GM12878 (cell line): ENCODE data around the gene SLMAP. TPM values are rescaled to one million over a fixed set of nuclear protein-coding genes. Genes with fewer than 3 reads are reported as not detected.

Experiments used
- ATAC-seq: fragments of 200-7000 bp; cut with Tn5 transposase; 3 replicates; pipeline ENCODE4 v1.9.1; 2020; ENCODE audit warnings: mild to moderate bottlenecking, moderate library complexity
- BruUV-seq: library from RNA; stranded (reverse); fragments of 400-500 nt; replicated peaks from 2 replicates; lab custom pipeline; 2021; lab: Mats Ljungman, UMichigan
- CTCF ChIA-PET: fragments of 300-600 bp; sonication (Branson Sonifier 250); formaldehyde crosslinking; extraction: SDS; loops from one replicate; lab custom pipeline; 2021; ENCODE audit warnings: inconsistent platforms; lab: Yijun Ruan, JAX
- POLR2A ChIA-PET: fragments of 350-600 bp; formaldehyde crosslinking; extraction: SDS; loops from one replicate; lab custom pipeline; 2021; ENCODE audit warnings: inconsistent platforms; lab: Charles Lee
- RAD21 ChIA-PET: fragments of 300-600 bp; sonication (Branson Sonifier 250); formaldehyde crosslinking; loops from one replicate; lab custom pipeline; 2023; ENCODE audit warnings: antibody characterized with exemption; ENCODE audit not compliant: unreplicated experiment; lab: Charles Lee
- SMC1A ChIA-PET: fragments of 300-600 bp; sonication (Branson Sonifier 250); formaldehyde crosslinking; loops from one replicate; lab custom pipeline; 2023; ENCODE audit not compliant: unreplicated experiment, uncharacterized antibody; lab: Charles Lee
- DNase-seq: peaks from one replicate; pipeline ENCODE4 v3.0.0-alpha.2; 2011; ENCODE audit warnings: low read depth, low spot score
- FAIRE-seq: peaks from 3 replicates; lab custom pipeline; 2011; peaks lifted over from hg19 to GRCh38; lab: Jason Lieb, UNC
- H2AFZ ChIP-seq: 2 replicates; pipeline ENCODE4 v1.6.0; 2011; ENCODE audit warnings: low read depth, low read length, control low read depth; ENCODE audit not compliant: control insufficient read depth
- H3K27ac ChIP-seq: 2 replicates; pipeline ENCODE4 v1.5.1; 2011; ENCODE audit warnings: control low read depth; ENCODE audit not compliant: control insufficient read depth, insufficient read depth
- H3K27me3 ChIP-seq, 2 experiments: replicated peaks in 1 of 2; 2 replicates each; pipeline versions ENCODE4 v1.6.0 to v1.6.1; 2011; ENCODE audit warnings: low read length in 1 of 2; ENCODE audit not compliant: control insufficient read depth in 2 of 2, insufficient read depth in 2 of 2
- H3K36me3 ChIP-seq, 2 experiments: 2 replicates each; pipeline ENCODE4 v1.5.1; 2011; ENCODE audit warnings: low read length in 1 of 2; ENCODE audit not compliant: control insufficient read depth in 2 of 2, insufficient read depth in 2 of 2
- H3K4me1 ChIP-seq: 2 replicates; pipeline ENCODE4 v1.6.1; 2011; ENCODE audit warnings: mild to moderate bottlenecking, low read length, moderate library complexity, mixed read lengths; ENCODE audit not compliant: control insufficient read depth, insufficient read depth
- H3K4me2 ChIP-seq: 2 replicates; pipeline ENCODE4 v1.6.0; 2011; ENCODE audit warnings: control low read depth; ENCODE audit not compliant: control insufficient read depth, insufficient read depth
- H3K4me3 ChIP-seq: fragments of 200-600 bp; sonication (generic); 2 replicates; pipeline ENCODE4 v1.5.1; 2016
- H3K79me2 ChIP-seq: 2 replicates; pipeline ENCODE4 v1.6.0; 2011; ENCODE audit warnings: low read length; ENCODE audit not compliant: control insufficient read depth, insufficient read depth
- H3K9ac ChIP-seq: 2 replicates; pipeline ENCODE4 v1.8.0; 2011; ENCODE audit warnings: low read length, control low read depth, mixed read lengths; ENCODE audit not compliant: control insufficient read depth, insufficient read depth
- H3K9me3 ChIP-seq: replicated peaks from 3 replicates; pipeline ENCODE4 v1.5.1; 2011; ENCODE audit warnings: mild to moderate bottlenecking, low read length; ENCODE audit not compliant: control insufficient read depth, insufficient read depth
- H4K20me1 ChIP-seq: 2 replicates; pipeline ENCODE4 v1.6.0; 2011; ENCODE audit not compliant: control insufficient read depth, insufficient read depth
- BMI1 ChIP-seq: fragments of 450-650 bp; IDR thresholded peaks from 2 replicates; pipeline ENCODE4 v1.6.1; 2016; ENCODE audit warnings: mild to moderate bottlenecking, moderate library complexity, borderline replicate concordance
- MEF2B ChIP-seq: fragments of 450-650 bp; IDR thresholded peaks from 2 replicates; pipeline ENCODE4 v1.6.1; 2018; ENCODE audit warnings: mild to moderate bottlenecking, moderate library complexity; ENCODE audit not compliant: partially characterized antibody, poor library complexity, severe bottlenecking
- NFXL1 ChIP-seq: fragments of 450-650 bp; IDR thresholded peaks from 2 replicates; pipeline ENCODE4 v1.6.1; 2017; ENCODE audit warnings: antibody characterized with exemption, mild to moderate bottlenecking, borderline replicate concordance
- NRF1 ChIP-seq: conservative IDR thresholded peaks from 2 replicates; pipeline ENCODE4 v1.6.1; 2011; ENCODE audit warnings: mild to moderate bottlenecking, low read depth, low read length, improper control_type of control experiment
- SIX5 ChIP-seq: IDR thresholded peaks from 2 replicates; pipeline ENCODE4 v1.6.1; 2011; ENCODE audit warnings: mild to moderate bottlenecking, low read depth, low read length, moderate library complexity; ENCODE audit not compliant: severe bottlenecking
- STAT3 ChIP-seq: IDR thresholded peaks from 2 replicates; pipeline ENCODE4 v1.6.1; 2011; ENCODE audit warnings: low read depth, low read length, improper control_type of control experiment
- TAF1 ChIP-seq: IDR thresholded peaks from 2 replicates; pipeline ENCODE4 v1.6.1; 2011; ENCODE audit warnings: mild to moderate bottlenecking, low read depth, low read length, borderline replicate concordance
- WGBS: methylation state at CpG from one replicate; pipeline ENCODE4 v1.1.6; 2016; ENCODE audit warnings: low lambda C conversion rate; ENCODE audit not compliant: insufficient replicate concordance, insufficient coverage; ENCODE audit errors: missing lambda C conversion rate; 5-methylcytosine and 5-hydroxymethylcytosine counted together
- in situ Hi-C: fragments of 300-500 bp; cut with MboI; formaldehyde crosslinking; loops from 9 replicates; pipeline ENCODE4 v1.14.3; 2018; ENCODE audit warnings: mixed read lengths
- intact Hi-C: fragments of 100-400 bp; cut with micrococcal nuclease; formaldehyde crosslinking; loops from one replicate; pipeline ENCODE4 v1.14.2; 2022; ENCODE audit not compliant: unreplicated experiment
- polyA plus RNA-seq, 11 experiments: library from polyadenylated mRNA; depleted of rRNA in 4 of 11; unstranded in 6 of 11; stranded (reverse) in 5 of 11; fragments of >200 nt; fragmentation: Nextera tagmentation in 4 of 11; fragmentation: Illumina TruSeq in 1 of 11; extraction: Ambion mirVana in 4 of 11; extraction: Trizol in 1 of 11; gene quantifications; 1 replicate in 1 of 11; 2 replicates in 10 of 11; pipeline versions ENCODE4 v1.2.1 to v1.2.3, GENCODE V29; 2011 to 2016; ENCODE audit warnings: inconsistent platforms in 2 of 11, missing spikeins in 2 of 11, low read depth in 1 of 11
- total RNA-seq, 4 experiments: library from RNA; depleted of rRNA in 3 of 4; stranded (reverse); fragments of >200 nt in 3 of 4; fragmentation: Illumina TruSeq in 1 of 4; extraction: Trizol in 1 of 4; gene quantifications; 2 replicates each; pipeline versions ENCODE4 v1.2.1 to v1.2.3, GENCODE V29; 2013 to 2021

Gene SLMAP
- total and polyA plus RNA-seq, 10 of the 15 experiments (the other 5 are each of a cell fraction or from before 2014, with no cell fraction given): 8.3 to 43.8 (median 26.4) TPM

- Histone ChIP-seq H3K9me3 (no peaks in the 10 kb centered on the region), H3K4me2 (no peak overlapping the region), H3K27ac (no peak overlapping the region), H3K4me3 (no peak overlapping the region), H3K36me3 (no peaks in the 10 kb centered on the region; a peak in 1 of 4 replicates), H3K79me2 (no peaks in the 10 kb centered on the region; the same call in 1 of the 2 replicates), H4K20me1 (no peaks in the 10 kb centered on the region), H3K4me1 (peaks cover 6% of the 10 kb centered on the region; the same call in 1 of the 2 replicates), H3K9ac (no peak overlapping the region)
- no peak for FAIRE-seq
- in situ Hi-C loops (no loop called here), intact Hi-C loops (no loop called here)
- CTCF ChIA-PET: interaction anchor here (0.6 to 1.2 kb wide), 5 partner anchors 11 to 691 kb away, joined by 3 read pairs; no protein-coding TSS in a partner anchor
- SMC1A ChIA-PET: interaction anchor here (0.6 to 2.4 kb wide), 4 partner anchors 12 to 71 kb away, joined by 3 to 7 read pairs (median 4); no protein-coding TSS in a partner anchor
- 94% methylated on average over 3 of the region's 3 CpGs for WGBS
- POLR2A ChIA-PET: interaction anchor here (0.6 kb wide), 1 partner anchor 281 kb away, joined by 4 read pairs; no protein-coding TSS in a partner anchor
- no peak for ATAC-seq
- TF ChIP-seq NRF1: no peak
- no peak for TF ChIP-seq TAF1
- TF ChIP-seq MEF2B: no peak
- no peak for TF ChIP-seq STAT3
- TF ChIP-seq SIX5: no peak
- no peak for TF ChIP-seq BMI1
- no peak for TF ChIP-seq NFXL1
- TF ChIP-seq, all 136 proteins: peak for 0
- no TSS peak for BruUV-seq
- H3K27me3 ChIP-seq: no peaks in the 10 kb centered on the region
- RAD21 ChIA-PET: interaction anchor here (1.1 kb wide), 1 partner anchor 80 kb away, joined by 3 read pairs; no protein-coding TSS in a partner anchor
- DNase-seq: no peak
- H2AFZ ChIP-seq: no peak overlapping the region
Measured at GRCh38 chr3:57838627-57839026, 82.5 kb downstream of the SLMAP start.
